A549 (cell line): ENCODE results near the gene PRKAG2. TPM values are rescaled to one million over a fixed set of nuclear protein-coding genes. Genes with fewer than 3 reads are reported as not detected.

Experiments used
- ATAC-seq, 2 experiments: fragments of 200-7000 bp in 1 of 2; fragments of >200 bp in 1 of 2; cut with Nextera tagmentation in 1 of 2; cut with Tn5 transposase in 1 of 2; 3 replicates each; pipeline versions ENCODE4 v1.8.0 to v1.9.1; 2018 to 2020; ENCODE audit warnings: mild to moderate bottlenecking in 1 of 2, moderate library complexity in 1 of 2
- CTCF ChIA-PET: fragments of 300-600 bp; sonication (Branson Sonifier 250); formaldehyde crosslinking; extraction: SDS; loops from one replicate; lab custom pipeline; 2021; ENCODE audit warnings: antibody characterized with exemption, inconsistent platforms; lab: Yijun Ruan, JAX
- POLR2A ChIA-PET: fragments of 350-600 bp; formaldehyde crosslinking; extraction: SDS; loops from one replicate; lab custom pipeline; 2021; ENCODE audit warnings: antibody characterized with exemption, inconsistent platforms; lab: Yijun Ruan, JAX
- DNase-seq, 2 experiments: peaks; one replicate each; pipeline versions ENCODE4 v3.0.0 to v3.0.0-alpha.2; 2011 to 2016; ENCODE audit warnings: low read depth in 1 of 2, low spot score in 1 of 2
- FAIRE-seq: peaks from 2 replicates; lab custom pipeline; 2011; peaks lifted over from hg19 to GRCh38; lab: Jason Lieb, UNC
- H3K27ac ChIP-seq, 2 experiments: fragments of >200 bp; sonication (Bioruptor Twin); formaldehyde crosslinking; 3 replicates each; pipeline ENCODE4 v1.5.1; 2016 to 2017
- H3K4me1 ChIP-seq: fragments of >200 bp; sonication (Bioruptor Twin); formaldehyde crosslinking; 3 replicates; pipeline ENCODE4 v1.6.1; 2016
- H3K4me2 ChIP-seq: fragments of >200 bp; sonication (Bioruptor Twin); formaldehyde crosslinking; 3 replicates; pipeline ENCODE4 v1.6.1; 2016
- H3K4me3 ChIP-seq: fragments of >200 bp; sonication (Bioruptor Twin); formaldehyde crosslinking; 3 replicates; pipeline ENCODE4 v1.5.1; 2016
- H3K9me3 ChIP-seq: fragments of >200 bp; sonication (Bioruptor Twin); formaldehyde crosslinking; 3 replicates; pipeline ENCODE4 v1.6.1; 2016
- CBX2 ChIP-seq: fragments of 200-600 bp; sonication (generic); IDR thresholded peaks from 2 replicates; pipeline ENCODE4 v1.6.1; 2016; ENCODE audit warnings: low read depth, mild to moderate bottlenecking, borderline replicate concordance
- CBX8 ChIP-seq: fragments of 200-600 bp; sonication (generic); IDR thresholded peaks from 2 replicates; pipeline ENCODE4 v1.6.1; 2016
- CHD4 ChIP-seq: fragments of 200-600 bp; sonication (generic); IDR thresholded peaks from 2 replicates; pipeline ENCODE4 v1.6.1; 2016; ENCODE audit warnings: antibody characterized with exemption, mild to moderate bottlenecking, borderline replicate concordance
- EHF ChIP-seq: fragments of 250-450 bp; sonication (Bioruptor Pico); IDR thresholded peaks from 2 replicates; pipeline ENCODE4 v1.5.0; 2020; ENCODE audit warnings: mild to moderate bottlenecking
- ESRRA ChIP-seq: fragments of 150-350 bp; IDR thresholded peaks from 2 replicates; pipeline ENCODE4 v1.6.1; 2014; ENCODE audit warnings: mild to moderate bottlenecking, low read length, borderline replicate concordance
- FOSB ChIP-seq: fragments of 250-450 bp; sonication (Bioruptor Pico); IDR thresholded peaks from 2 replicates; pipeline ENCODE4 v1.5.0; 2020; ENCODE audit warnings: mild to moderate bottlenecking, moderate library complexity
- FOXS1 ChIP-seq: fragments of 250-450 bp; sonication (Bioruptor Pico); IDR thresholded peaks from 2 replicates; pipeline ENCODE4 v1.5.0; 2020; ENCODE audit warnings: mild to moderate bottlenecking, moderate library complexity
- GATA3 ChIP-seq: IDR thresholded peaks from 2 replicates; pipeline ENCODE4 v1.6.1; 2012; ENCODE audit warnings: borderline replicate concordance
- HEYL ChIP-seq: fragments of 250-450 bp; sonication (Bioruptor Pico); IDR thresholded peaks from 2 replicates; pipeline ENCODE4 v1.8.0; 2021; ENCODE audit warnings: mild to moderate bottlenecking, moderate library complexity
- HOXA7 ChIP-seq: fragments of 250-450 bp; sonication (Bioruptor Pico); IDR thresholded peaks from 2 replicates; pipeline ENCODE4 v1.5.0; 2020; ENCODE audit warnings: mild to moderate bottlenecking, moderate library complexity
- HOXB5 ChIP-seq: fragments of 250-450 bp; sonication (Bioruptor Pico); IDR thresholded peaks from 2 replicates; pipeline ENCODE4 v1.5.0; 2020; ENCODE audit warnings: mild to moderate bottlenecking, moderate library complexity
- JUNB ChIP-seq: fragments of >200 bp; sonication (Bioruptor Twin); formaldehyde crosslinking; IDR thresholded peaks from 2 replicates; pipeline ENCODE4 v1.6.1; 2016
- KDM1A ChIP-seq: fragments of 200-600 bp; sonication (generic); IDR thresholded peaks from 2 replicates; pipeline ENCODE4 v1.6.1; 2016; ENCODE audit warnings: low read depth, mild to moderate bottlenecking
- MAFK ChIP-seq: fragments of 450-650 bp; IDR thresholded peaks from 2 replicates; pipeline ENCODE4 v1.6.1; 2014; ENCODE audit not compliant: partially characterized antibody
- MAZ ChIP-seq: fragments of 150-350 bp; IDR thresholded peaks from 2 replicates; pipeline ENCODE4 v1.6.1; 2014; ENCODE audit warnings: antibody characterized with exemption, low read depth, low read length, borderline replicate concordance
- MYC ChIP-seq: IDR thresholded peaks from 2 replicates; pipeline ENCODE4 v1.6.1; 2012; ENCODE audit warnings: mild to moderate bottlenecking, inconsistent platforms, low read length, improper control_type of control experiment, borderline replicate concordance
- NFE2L2 ChIP-seq: fragments of 150-350 bp; conservative IDR thresholded peaks from 2 replicates; pipeline ENCODE4 v1.6.1; 2014; ENCODE audit warnings: low read length
- NPAS2 ChIP-seq: fragments of 250-450 bp; sonication (Bioruptor Pico); IDR thresholded peaks from 2 replicates; pipeline ENCODE4 v1.8.0; 2022; ENCODE audit warnings: mild to moderate bottlenecking, moderate library complexity, borderline replicate concordance
- RARB ChIP-seq: fragments of 250-450 bp; sonication (Bioruptor Pico); IDR thresholded peaks from 2 replicates; pipeline ENCODE4 v1.8.0; 2021; ENCODE audit warnings: mild to moderate bottlenecking, moderate library complexity
- TFCP2L1 ChIP-seq: fragments of 250-450 bp; sonication (Bioruptor Pico); IDR thresholded peaks from 2 replicates; pipeline ENCODE4 v1.5.0; 2021; ENCODE audit warnings: mild to moderate bottlenecking
- TP53 ChIP-seq: fragments of 250-450 bp; sonication (Bioruptor Pico); IDR thresholded peaks from 2 replicates; pipeline ENCODE4 v1.5.0; 2021; ENCODE audit warnings: mild to moderate bottlenecking, moderate library complexity
- ZC3H11A ChIP-seq: fragments of 450-650 bp; IDR thresholded peaks from 2 replicates; pipeline ENCODE4 v1.6.1; 2014; ENCODE audit warnings: antibody characterized with exemption, mild to moderate bottlenecking
- ZNF302 ChIP-seq: fragments of 250-450 bp; sonication (Bioruptor Pico); IDR thresholded peaks from 2 replicates; pipeline ENCODE4 v1.9.0; 2021; ENCODE audit warnings: inconsistent platforms, mild to moderate bottlenecking, moderate library complexity
- ZSCAN20 ChIP-seq: fragments of 250-450 bp; sonication (Bioruptor Pico); IDR thresholded peaks from 2 replicates; pipeline ENCODE4 v1.8.0; 2022; ENCODE audit warnings: mild to moderate bottlenecking, moderate library complexity
- WGBS: methylation state at CpG from one replicate; pipeline ENCODE4 v1.1.6; 2017; ENCODE audit errors: missing lambda C conversion rate; 5-methylcytosine and 5-hydroxymethylcytosine counted together
- polyA plus RNA-seq, 4 experiments: library from polyadenylated mRNA; depleted of rRNA in 3 of 4; stranded (reverse); fragments of >200 nt; fragmentation: RNase III in 1 of 4; extraction: RNeasy Plus Mini Kit Qiagen cat#74134 plus additional on column Dnase treatment in 1 of 4; gene quantifications; 2 replicates in 3 of 4; 3 replicates in 1 of 4; pipeline ENCODE4 v1.2.3, GENCODE V29; 2011 to 2017
- TF ChIP-seq, protein P1 (sequence below): IDR thresholded peaks from 2 replicates; pipeline ENCODE4 v1.6.1; 2012; ENCODE audit warnings: low read depth, borderline replicate concordance
- TF ChIP-seq, protein P2 (sequence below): IDR thresholded peaks from 2 replicates; pipeline ENCODE4 v1.6.1; 2012
- TF ChIP-seq, protein P3 (sequence below): fragments of 150-350 bp; IDR thresholded peaks from 2 replicates; pipeline ENCODE4 v1.6.1; 2014; ENCODE audit warnings: low read depth, mild to moderate bottlenecking, low read length

The PRKAG2 gene
- polyA plus RNA-seq, 2 of the 4 experiments (the other 2 are of a cell fraction): 26.5 to 31.7 TPM

DNA sequence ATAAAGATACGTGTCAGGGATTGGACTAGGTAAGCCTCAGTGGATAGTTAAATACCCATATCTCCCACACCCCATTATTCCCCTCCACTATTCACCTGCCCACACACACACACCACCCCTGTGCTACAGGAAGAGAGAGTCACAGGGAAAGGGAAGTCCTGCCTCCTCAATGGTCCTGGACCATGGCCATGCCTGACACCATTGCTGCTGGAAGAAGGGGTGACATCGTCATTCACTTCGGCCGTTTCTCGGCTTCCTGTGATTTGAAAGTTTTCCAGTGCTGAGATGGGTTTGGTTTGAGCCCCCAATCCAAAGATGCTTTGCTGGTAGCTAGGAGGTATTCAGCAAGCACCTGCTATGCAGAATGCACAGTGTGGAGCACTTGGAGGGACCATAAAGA lies 18.5 kb downstream of the PRKAG2 start:
- CTCF ChIA-PET: interaction anchor here (1.0 to 2.1 kb wide), 4 partner anchors 10 to 76 kb away, joined by 3 to 6 read pairs (median 6); no protein-coding TSS in a partner anchor
- DNase-seq: no peak
- Histone ChIP-seq H3K9me3 (no peaks in the 10 kb centered on the region), H3K27ac (no peak overlapping the region)
- POLR2A ChIA-PET: no interaction called here
- ATAC-seq: no peak
- WGBS: 74% methylated on average over 4 of the region's 5 CpGs
- TF ChIP-seq ZC3H11A (no peak), CBX2 (no peak), NPAS2 (CRISPR knock-in tag) (no peak), HOXA7 (no peak), NFE2L2 (no peak), RARB (CRISPR knock-in tag) (no peak), ZSCAN20 (no peak), HOXB5 (CRISPR knock-in tag) (no peak), MAFK (no peak), CHD4 (no peak), ZNF302 (CRISPR knock-in tag) (no peak), TFCP2L1 (no peak), JUNB (no peak), KDM1A (no peak), FOSB (CRISPR knock-in tag) (no peak), FOXS1 (CRISPR knock-in tag) (no peak), CBX8 (no peak)
- TF ChIP-seq, protein P1, sequence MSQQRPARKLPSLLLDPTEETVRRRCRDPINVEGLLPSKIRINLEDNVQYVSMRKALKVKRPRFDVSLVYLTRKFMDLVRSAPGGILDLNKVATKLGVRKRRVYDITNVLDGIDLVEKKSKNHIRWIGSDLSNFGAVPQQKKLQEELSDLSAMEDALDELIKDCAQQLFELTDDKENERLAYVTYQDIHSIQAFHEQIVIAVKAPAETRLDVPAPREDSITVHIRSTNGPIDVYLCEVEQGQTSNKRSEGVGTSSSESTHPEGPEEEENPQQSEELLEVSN: no peak
- TF ChIP-seq, protein P2, sequence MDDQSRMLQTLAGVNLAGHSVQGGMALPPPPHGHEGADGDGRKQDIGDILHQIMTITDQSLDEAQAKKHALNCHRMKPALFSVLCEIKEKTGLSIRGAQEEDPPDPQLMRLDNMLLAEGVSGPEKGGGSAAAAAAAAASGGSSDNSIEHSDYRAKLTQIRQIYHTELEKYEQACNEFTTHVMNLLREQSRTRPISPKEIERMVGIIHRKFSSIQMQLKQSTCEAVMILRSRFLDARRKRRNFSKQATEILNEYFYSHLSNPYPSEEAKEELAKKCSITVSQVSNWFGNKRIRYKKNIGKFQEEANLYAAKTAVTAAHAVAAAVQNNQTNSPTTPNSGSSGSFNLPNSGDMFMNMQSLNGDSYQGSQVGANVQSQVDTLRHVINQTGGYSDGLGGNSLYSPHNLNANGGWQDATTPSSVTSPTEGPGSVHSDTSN: no peak
- TF ChIP-seq, all 56 proteins: peak for 0
- Histone ChIP-seq H3K4me3 (no peak overlapping the region), H3K4me1 (no peaks in the 10 kb centered on the region), H3K4me2 (no peak overlapping the region)
- no peak for FAIRE-seq

DNA sequence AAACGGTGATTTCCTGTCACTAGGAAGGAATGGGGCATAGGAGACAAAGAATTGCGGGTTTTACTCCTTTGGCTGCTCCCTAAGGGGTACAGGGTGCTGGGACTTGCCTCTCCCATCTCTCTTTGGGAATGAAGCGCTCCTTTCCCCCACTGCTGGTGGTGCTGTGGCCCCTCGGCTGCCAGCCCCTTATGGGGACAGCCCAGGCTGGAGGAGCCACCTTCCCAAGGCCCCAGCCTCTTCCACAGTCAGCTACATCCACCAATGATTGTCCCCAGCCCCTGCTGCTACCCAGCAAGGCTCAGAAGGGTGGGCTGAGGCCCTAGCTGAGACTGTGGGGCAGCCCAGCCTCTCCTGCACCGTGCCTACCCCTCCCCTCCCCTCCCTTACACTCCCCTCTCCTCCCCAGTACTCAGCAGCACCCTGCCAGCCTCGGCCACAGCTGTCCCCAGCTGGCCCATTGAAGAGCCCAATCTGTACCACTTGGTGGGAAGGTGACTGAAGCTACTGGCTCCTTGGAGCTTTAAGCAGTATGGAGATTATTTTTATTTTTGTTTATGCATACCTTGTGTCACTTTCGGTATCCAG lies 19.0 kb downstream of the PRKAG2 start:
- 45% methylated on average over 6 of the region's 7 CpGs for WGBS
- ChIA-PET POLR2A (no interaction called here), CTCF (interaction anchor here (1.0 to 2.1 kb wide), 3 partner anchors 11 to 76 kb away, joined by 3 to 6 read pairs (median 5); no protein-coding TSS in a partner anchor)
- DNase-seq (no peak), FAIRE-seq (no peak), ATAC-seq (no peak)
- no peaks in the 10 kb centered on the region for H3K4me1 ChIP-seq
- no peak overlapping the region for H3K27ac ChIP-seq
- H3K4me2 ChIP-seq: no peak overlapping the region
- TF ChIP-seq MYC (no peak), GATA3 (no peak), CBX8 (no peak), ESRRA (no peak), JUNB (no peak), FOSB (CRISPR knock-in tag) (no peak), HEYL (CRISPR knock-in tag) (no peak), EHF (CRISPR knock-in tag) (no peak), HOXA7 (no peak), TP53 (no peak), MAZ (no peak), NFE2L2 (no peak), CBX2 (no peak)
- TF ChIP-seq, protein P2: no peak
- TF ChIP-seq, protein P3, sequence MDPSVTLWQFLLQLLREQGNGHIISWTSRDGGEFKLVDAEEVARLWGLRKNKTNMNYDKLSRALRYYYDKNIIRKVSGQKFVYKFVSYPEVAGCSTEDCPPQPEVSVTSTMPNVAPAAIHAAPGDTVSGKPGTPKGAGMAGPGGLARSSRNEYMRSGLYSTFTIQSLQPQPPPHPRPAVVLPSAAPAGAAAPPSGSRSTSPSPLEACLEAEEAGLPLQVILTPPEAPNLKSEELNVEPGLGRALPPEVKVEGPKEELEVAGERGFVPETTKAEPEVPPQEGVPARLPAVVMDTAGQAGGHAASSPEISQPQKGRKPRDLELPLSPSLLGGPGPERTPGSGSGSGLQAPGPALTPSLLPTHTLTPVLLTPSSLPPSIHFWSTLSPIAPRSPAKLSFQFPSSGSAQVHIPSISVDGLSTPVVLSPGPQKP: no peak
- no peaks in the 10 kb centered on the region for H3K9me3 ChIP-seq
- H3K4me3 ChIP-seq: no peak overlapping the region
